ENCODE measurements around the gene SMIM12. TPM values are rescaled to one million over a fixed set of nuclear protein-coding genes. Genes with fewer than 3 reads are reported as not detected.
A peak's percentile ranks its signal among the peaks of the same experiment; 100 is the strongest.

Gene SMIM12
- total and polyA plus RNA-seq, 2 of the 8 experiments (the other 6 are each of a cell fraction or from before 2014, with no cell fraction given) = 40.9 to 49.2 TPM

DNA sequence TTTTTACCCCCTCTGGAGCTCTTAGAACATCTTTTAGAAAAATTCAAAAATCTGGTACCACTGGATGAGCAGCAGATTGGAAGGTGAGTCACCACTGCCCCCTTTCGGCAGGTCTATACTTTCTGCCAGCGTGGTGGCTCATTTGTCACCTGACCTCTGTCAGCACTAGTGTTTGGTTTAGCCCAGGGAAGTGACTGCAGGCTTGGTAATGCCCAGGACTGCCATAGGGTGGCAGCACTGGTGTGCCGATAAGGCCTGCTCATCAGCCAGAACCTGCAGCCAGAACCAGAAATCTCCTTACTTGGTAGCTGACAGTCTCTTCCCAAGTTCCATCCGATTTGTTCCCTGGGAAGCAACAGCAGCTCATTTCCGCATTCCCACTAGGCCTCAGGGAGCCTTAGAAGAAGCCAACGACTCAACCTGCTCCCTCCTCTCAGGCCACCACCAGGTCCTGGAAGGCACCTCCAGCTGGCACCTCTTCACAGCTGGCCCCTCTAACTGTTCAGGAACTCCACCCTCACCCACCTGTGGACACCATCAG is 6.8 kb downstream of the SMIM12 start (continued):
- TF ChIP-seq KDM1A (IDR thresholded peaks at IDR 0.05; ENCODE audit: borderline replicate concordance, low read length) = no peak
- TF ChIP-seq, protein P1, sequence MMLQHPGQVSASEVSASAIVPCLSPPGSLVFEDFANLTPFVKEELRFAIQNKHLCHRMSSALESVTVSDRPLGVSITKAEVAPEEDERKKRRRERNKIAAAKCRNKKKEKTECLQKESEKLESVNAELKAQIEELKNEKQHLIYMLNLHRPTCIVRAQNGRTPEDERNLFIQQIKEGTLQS (IDR thresholded peaks at IDR 0.05; ENCODE audit: insufficient read depth, low read depth, low read length) = peak; percentile 72
- TF ChIP-seq, protein P2, sequence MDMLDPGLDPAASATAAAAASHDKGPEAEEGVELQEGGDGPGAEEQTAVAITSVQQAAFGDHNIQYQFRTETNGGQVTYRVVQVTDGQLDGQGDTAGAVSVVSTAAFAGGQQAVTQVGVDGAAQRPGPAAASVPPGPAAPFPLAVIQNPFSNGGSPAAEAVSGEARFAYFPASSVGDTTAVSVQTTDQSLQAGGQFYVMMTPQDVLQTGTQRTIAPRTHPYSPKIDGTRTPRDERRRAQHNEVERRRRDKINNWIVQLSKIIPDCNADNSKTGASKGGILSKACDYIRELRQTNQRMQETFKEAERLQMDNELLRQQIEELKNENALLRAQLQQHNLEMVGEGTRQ (IDR thresholded peaks at IDR 0.05; ENCODE audit: low read length) = peak; percentile 77
- TF ChIP-seq SP1 (IDR thresholded peaks at IDR 0.05; ENCODE audit: low read depth, low read length) = 0 out of 2 replicates have a peak, but pooled peaks have one; percentile 14
- TF ChIP-seq SP4 (IDR thresholded peaks at IDR 0.05; ENCODE audit: low read length) = no peak
- peak in 1 of 2 experiments; percentile 25; a peak in 1 of 3 replicates for TF ChIP-seq POLR2A (IDR thresholded peaks at IDR 0.05; ENCODE audit: control extremely low read depth in 1 of 2, low read depth in 2 of 2, low read length in 2 of 2)
- TF ChIP-seq POLR2AphosphoS5 (IDR thresholded peaks at IDR 0.05; ENCODE audit: low read depth, low read length) = 0 out of 2 replicates have a peak, but pooled peaks have one; percentile 29
- TF ChIP-seq, protein P3, sequence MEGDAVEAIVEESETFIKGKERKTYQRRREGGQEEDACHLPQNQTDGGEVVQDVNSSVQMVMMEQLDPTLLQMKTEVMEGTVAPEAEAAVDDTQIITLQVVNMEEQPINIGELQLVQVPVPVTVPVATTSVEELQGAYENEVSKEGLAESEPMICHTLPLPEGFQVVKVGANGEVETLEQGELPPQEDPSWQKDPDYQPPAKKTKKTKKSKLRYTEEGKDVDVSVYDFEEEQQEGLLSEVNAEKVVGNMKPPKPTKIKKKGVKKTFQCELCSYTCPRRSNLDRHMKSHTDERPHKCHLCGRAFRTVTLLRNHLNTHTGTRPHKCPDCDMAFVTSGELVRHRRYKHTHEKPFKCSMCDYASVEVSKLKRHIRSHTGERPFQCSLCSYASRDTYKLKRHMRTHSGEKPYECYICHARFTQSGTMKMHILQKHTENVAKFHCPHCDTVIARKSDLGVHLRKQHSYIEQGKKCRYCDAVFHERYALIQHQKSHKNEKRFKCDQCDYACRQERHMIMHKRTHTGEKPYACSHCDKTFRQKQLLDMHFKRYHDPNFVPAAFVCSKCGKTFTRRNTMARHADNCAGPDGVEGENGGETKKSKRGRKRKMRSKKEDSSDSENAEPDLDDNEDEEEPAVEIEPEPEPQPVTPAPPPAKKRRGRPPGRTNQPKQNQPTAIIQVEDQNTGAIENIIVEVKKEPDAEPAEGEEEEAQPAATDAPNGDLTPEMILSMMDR (IDR thresholded peaks at IDR 0.05; ENCODE audit: control extremely low read depth in 1 of 3, insufficient read depth in 1 of 3, low read depth in 1 of 3, low read length in 3 of 3) = peak; percentile 95 to 100 (median 97)
- TF ChIP-seq CHD1 (IDR thresholded peaks at IDR 0.05; ENCODE audit: low read depth, low read length) = no peak
- TF ChIP-seq, protein P4, sequence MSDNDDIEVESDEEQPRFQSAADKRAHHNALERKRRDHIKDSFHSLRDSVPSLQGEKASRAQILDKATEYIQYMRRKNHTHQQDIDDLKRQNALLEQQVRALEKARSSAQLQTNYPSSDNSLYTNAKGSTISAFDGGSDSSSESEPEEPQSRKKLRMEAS (IDR thresholded peaks at IDR 0.05) = peak; percentile 56
- TF ChIP-seq TEAD4 (IDR thresholded peaks at IDR 0.05; ENCODE audit: low read depth, low read length) = peak; percentile 56; the same call in 1 of the 2 replicates
- TF ChIP-seq FOSL1 (IDR thresholded peaks at IDR 0.05; ENCODE audit: insufficient read depth, low read depth, low read length) = no peak
- peak; percentile 85 to 86 for TF ChIP-seq RAD21 (IDR thresholded peaks at IDR 0.05 in 1 of 2, conservative IDR thresholded peaks at IDR 0.05 in 1 of 2; ENCODE audit: low read depth in 2 of 2, low read length in 2 of 2)
- peak; percentile 21; the same call in 1 of the 2 replicates for TF ChIP-seq BACH1 (IDR thresholded peaks at IDR 0.05; ENCODE audit: low read length)
- no peak for TF ChIP-seq HDAC6 (IDR thresholded peaks at IDR 0.05; ENCODE audit: low read depth, low read length)
- 0 out of 2 replicates have a peak, but pooled peaks have one; percentile 2 for TF ChIP-seq EGR1 (IDR thresholded peaks at IDR 0.05; ENCODE audit: borderline replicate concordance, low read depth, low read length)
- TF ChIP-seq TBP (IDR thresholded peaks at IDR 0.05; ENCODE audit: low read depth, low read length) = peak; percentile 74; the same call in 1 of the 2 replicates
- TF ChIP-seq SRF (IDR thresholded peaks at IDR 0.05; ENCODE audit: low read depth, low read length) = peak; percentile 87
- TF ChIP-seq GTF2F1 (IDR thresholded peaks at IDR 0.05; ENCODE audit: borderline replicate concordance, low read depth, low read length) = no peak
- no peak for TF ChIP-seq BRCA1 (IDR thresholded peaks at IDR 0.05; ENCODE audit: low read depth, low read length)
- peak; percentile 74 for TF ChIP-seq JUND (IDR thresholded peaks at IDR 0.05; ENCODE audit: low read length)
